LNCAP (cell line): ENCODE measurements around the gene MORN1.

Experiments used
- TF ChIP-seq, protein P1 (sequence below): fragments of 450-650 bp; IDR thresholded peaks from 2 replicates; pipeline ENCODE4 v1.5.1; 2017; ENCODE audit warnings: mild to moderate bottlenecking

Gene MORN1

GRCh38 chr1:2300004-2300771 is 91.2 kb downstream of the MORN1 start:
- TF ChIP-seq, protein P1, sequence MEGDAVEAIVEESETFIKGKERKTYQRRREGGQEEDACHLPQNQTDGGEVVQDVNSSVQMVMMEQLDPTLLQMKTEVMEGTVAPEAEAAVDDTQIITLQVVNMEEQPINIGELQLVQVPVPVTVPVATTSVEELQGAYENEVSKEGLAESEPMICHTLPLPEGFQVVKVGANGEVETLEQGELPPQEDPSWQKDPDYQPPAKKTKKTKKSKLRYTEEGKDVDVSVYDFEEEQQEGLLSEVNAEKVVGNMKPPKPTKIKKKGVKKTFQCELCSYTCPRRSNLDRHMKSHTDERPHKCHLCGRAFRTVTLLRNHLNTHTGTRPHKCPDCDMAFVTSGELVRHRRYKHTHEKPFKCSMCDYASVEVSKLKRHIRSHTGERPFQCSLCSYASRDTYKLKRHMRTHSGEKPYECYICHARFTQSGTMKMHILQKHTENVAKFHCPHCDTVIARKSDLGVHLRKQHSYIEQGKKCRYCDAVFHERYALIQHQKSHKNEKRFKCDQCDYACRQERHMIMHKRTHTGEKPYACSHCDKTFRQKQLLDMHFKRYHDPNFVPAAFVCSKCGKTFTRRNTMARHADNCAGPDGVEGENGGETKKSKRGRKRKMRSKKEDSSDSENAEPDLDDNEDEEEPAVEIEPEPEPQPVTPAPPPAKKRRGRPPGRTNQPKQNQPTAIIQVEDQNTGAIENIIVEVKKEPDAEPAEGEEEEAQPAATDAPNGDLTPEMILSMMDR, result no peak

- TF ChIP-seq, protein P1, result no peak
Measured at GRCh38 chr1:2299131-2299627, 92.2 kb downstream of the MORN1 start.

- TF ChIP-seq, protein P1, result no peak
Measured at GRCh38 chr1:2298685-2299084, 92.7 kb downstream of the MORN1 start.

DNA sequence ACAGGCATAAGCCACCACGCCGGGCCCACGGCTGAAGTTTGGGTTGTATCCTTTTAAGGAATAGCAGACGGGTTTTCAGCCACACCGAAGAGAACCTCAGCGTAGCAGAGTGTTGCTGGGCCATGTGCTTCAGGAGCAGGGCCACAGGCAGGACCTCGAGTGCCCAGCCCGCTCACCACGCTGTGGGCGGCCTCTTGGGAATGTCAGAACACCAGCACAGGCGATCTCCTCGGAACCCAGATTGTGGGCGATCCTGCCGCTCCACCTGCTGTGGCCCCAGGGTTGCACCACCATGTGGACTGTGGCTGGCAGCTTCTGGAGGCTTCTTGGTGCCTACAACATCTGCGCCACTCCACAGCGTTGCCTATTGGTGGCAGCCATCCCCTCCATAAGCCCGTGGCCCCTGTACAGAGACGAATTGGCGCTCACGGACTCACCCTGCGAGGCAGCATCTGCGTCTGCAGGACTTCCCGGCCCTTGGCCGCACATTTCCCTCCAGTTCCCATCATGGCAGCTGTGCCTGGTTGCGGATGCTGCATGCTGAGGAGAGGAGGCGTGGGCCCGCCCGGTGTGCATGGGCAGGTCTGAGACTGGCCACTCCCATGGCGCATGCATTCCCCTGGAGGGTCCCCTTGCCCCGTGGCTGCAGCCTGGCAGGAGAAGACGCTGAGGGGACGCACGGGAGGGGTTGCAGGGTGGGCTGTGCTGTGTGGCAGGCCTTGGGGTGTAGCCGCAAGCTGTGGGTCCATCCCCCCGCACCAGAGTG is 93.9 kb downstream of the MORN1 start:
- TF ChIP-seq, protein P1, result no peak

GRCh38 chr1:2296614-2297013 is 94.7 kb downstream of the MORN1 start:
- TF ChIP-seq, protein P1, result no peak

DNA sequence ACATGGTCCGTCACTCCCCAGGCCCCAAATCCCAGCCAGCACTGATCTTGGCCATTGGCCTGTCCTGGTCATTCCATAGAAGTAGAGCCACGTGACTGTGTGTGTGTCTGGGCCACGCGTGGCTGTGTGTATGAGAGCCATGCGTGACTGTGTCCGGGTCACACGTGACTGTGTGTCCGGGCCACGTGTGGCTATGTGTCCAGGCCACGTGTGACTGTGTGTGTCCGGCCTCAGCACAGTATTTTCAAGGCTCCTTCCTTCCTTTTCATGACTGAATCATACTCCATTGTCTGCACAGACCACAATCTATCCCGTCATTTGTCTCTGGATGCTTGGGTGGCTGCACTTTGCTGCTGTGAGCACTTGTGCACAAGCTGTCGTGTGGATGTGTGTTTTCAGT is 95.8 kb downstream of the MORN1 start:
- TF ChIP-seq, protein P1, result no peak

DNA sequence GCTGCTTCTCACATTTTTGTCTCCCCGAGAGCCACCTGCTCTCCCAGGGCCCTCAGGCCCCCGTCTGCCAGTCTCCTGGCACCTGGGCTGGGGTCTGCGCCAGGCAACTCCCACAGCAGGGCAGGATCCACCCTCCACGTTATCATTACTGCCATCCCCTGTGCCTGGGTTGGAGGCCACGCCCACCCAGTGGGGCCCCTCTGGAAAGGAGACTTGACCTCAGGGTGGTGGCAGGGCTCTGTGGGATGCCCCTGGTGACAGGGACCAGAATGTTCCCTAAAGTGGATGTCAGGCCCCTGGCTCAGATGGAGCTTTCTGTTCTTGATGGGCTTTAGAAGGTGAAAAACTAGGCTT is 96.7 kb downstream of the MORN1 start:
- TF ChIP-seq, protein P1, result no peak
